ENCODE data around the gene PPIF.

DNA sequence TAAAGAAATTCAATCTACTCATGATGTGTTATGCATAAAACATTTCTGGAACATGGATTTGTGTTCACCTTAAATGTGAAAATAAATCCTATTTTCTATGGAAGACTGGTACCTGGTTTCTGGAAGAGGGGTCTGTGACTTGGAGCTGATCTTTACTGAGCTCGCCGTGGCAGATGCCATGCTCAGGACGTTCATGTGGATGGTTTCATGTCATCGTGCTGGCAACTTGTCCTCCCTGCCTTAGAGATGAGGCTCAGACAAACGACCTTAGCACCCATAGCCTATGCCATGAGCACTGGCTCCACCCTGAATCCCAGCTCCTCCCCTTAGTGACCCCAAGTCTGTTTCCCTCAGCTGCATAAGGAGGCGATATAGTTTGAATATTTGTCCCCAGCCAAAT lies 7.3 kb downstream of the PPIF start:
- TF ChIP-seq POLR2AphosphoS5 (IDR thresholded peaks at IDR 0.05; ENCODE audit: low read depth, low read length), result no peak
- TF ChIP-seq, protein P1, sequence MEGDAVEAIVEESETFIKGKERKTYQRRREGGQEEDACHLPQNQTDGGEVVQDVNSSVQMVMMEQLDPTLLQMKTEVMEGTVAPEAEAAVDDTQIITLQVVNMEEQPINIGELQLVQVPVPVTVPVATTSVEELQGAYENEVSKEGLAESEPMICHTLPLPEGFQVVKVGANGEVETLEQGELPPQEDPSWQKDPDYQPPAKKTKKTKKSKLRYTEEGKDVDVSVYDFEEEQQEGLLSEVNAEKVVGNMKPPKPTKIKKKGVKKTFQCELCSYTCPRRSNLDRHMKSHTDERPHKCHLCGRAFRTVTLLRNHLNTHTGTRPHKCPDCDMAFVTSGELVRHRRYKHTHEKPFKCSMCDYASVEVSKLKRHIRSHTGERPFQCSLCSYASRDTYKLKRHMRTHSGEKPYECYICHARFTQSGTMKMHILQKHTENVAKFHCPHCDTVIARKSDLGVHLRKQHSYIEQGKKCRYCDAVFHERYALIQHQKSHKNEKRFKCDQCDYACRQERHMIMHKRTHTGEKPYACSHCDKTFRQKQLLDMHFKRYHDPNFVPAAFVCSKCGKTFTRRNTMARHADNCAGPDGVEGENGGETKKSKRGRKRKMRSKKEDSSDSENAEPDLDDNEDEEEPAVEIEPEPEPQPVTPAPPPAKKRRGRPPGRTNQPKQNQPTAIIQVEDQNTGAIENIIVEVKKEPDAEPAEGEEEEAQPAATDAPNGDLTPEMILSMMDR (IDR thresholded peaks at IDR 0.05), result no peak

Data from Panc1 (cell line).